Activated T-cell treated with anti-CD3 and anti-CD28 coated beads, Interleukin-2, amount 50 U/mL, for 48 hours (primary cell): Measurements from ENCODE around the gene CHSY3.
"Not testable (repeated sequence)": the region's sequence is repeated elsewhere in the genome, so short reads cannot be mapped to it uniquely, and the experiment has no call there.

Experiments used
- DNase-seq, 2 experiments: peaks; one replicate each; pipeline ENCODE4 v3.0.0-alpha.2; 2020

CHSY3 gene

GRCh38 chr5:130171699-130172098 lies 267.4 kb downstream of the CHSY3 start:
- no peak for DNase-seq

GRCh38 chr5:130183115-130183514 lies 278.9 kb downstream of the CHSY3 start:
- no peak for DNase-seq

- no peak for DNase-seq
Measured at GRCh38 chr5:130189961-130190360, 285.7 kb downstream of the CHSY3 start.

- DNase-seq, result no peak
Measured at GRCh38 chr5:130198927-130199326, 294.7 kb downstream of the CHSY3 start.

GRCh38 chr5:130206686-130207085 lies 302.4 kb downstream of the CHSY3 start:
- DNase-seq, result no peak

GRCh38 chr5:130213607-130214006 lies 309.3 kb downstream of the CHSY3 start:
- DNase-seq, result no peak

- no peak for DNase-seq
Measured at GRCh38 chr5:130216286-130216685, 312.0 kb downstream of the CHSY3 start.

GRCh38 chr5:130222573-130222972 lies 318.3 kb downstream of the CHSY3 start:
- DNase-seq, result no peak

- DNase-seq, result not testable (repeated sequence)
Measured at GRCh38 chr5:130226556-130226955, 322.3 kb downstream of the CHSY3 start.

GRCh38 chr5:130227699-130228098 lies 323.4 kb downstream of the CHSY3 start:
- DNase-seq, result no peak

- DNase-seq, result no peak
Measured at GRCh38 chr5:130231786-130232185, 327.5 kb downstream of the CHSY3 start.

- DNase-seq, result no peak
Measured at GRCh38 chr5:130234816-130235215, 330.6 kb downstream of the CHSY3 start.
